ENCODE data around the gene NANOS3. TPM values are rescaled to one million over a fixed set of nuclear protein-coding genes. Genes with fewer than 3 reads are reported as not detected.

Gene NANOS3
- total RNA-seq, 1 experiment from 2014 or later, result 1.1 TPM

GRCh38 chr19:13831537-13832467 lies 45.1 kb upstream of the NANOS3 start (continued):
- no peak for TF ChIP-seq ELF4 (CRISPR knock-in tag; IDR thresholded peaks at IDR 0.05; ENCODE audit: low read depth)

GRCh38 chr19:13833330-13834243 lies 43.3 kb upstream of the NANOS3 start:
- Mint-ChIP-seq H3K36me3 (peaks cover 9% of the 10 kb centered on the region), H3K27me3 (ENCODE audit: low read depth) (no peaks in the 10 kb centered on the region), H3K9me3 (no peaks in the 10 kb centered on the region), H3K4me3 (peak overlapping the region; percentile 81), H3K27ac (peak overlapping the region; percentile 84), H3K4me1 (peaks cover 12% of the 10 kb centered on the region)
- ATAC-seq (peak; percentile 96), DNase-seq (ENCODE audit: low spot score) (peak; percentile 99)
- POLR2A ChIA-PET, result no interaction called here
- CTCF ChIA-PET, result interaction anchor here (0.8 to 3.1 kb wide), 6 partner anchors 8 to 49 kb away, joined by 3 to 17 read pairs (median 5); no protein-coding TSS in a partner anchor
- TF ChIP-seq ZNF281 (CRISPR knock-in tag; IDR thresholded peaks at IDR 0.05), result no peak
- TF ChIP-seq TEAD1 (CRISPR knock-in tag; IDR thresholded peaks at IDR 0.05), result peak; percentile 20; the same call in 1 of the 2 replicates
- TF ChIP-seq NR1H2 (CRISPR knock-in tag; IDR thresholded peaks at IDR 0.05), result no peak
- TF ChIP-seq, protein P1, sequence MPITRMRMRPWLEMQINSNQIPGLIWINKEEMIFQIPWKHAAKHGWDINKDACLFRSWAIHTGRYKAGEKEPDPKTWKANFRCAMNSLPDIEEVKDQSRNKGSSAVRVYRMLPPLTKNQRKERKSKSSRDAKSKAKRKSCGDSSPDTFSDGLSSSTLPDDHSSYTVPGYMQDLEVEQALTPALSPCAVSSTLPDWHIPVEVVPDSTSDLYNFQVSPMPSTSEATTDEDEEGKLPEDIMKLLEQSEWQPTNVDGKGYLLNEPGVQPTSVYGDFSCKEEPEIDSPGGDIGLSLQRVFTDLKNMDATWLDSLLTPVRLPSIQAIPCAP (CRISPR knock-in tag; IDR thresholded peaks at IDR 0.05), result no peak
- no peak for TF ChIP-seq ATF1 (CRISPR knock-in tag; IDR thresholded peaks at IDR 0.05)
- TF ChIP-seq, protein P2, sequence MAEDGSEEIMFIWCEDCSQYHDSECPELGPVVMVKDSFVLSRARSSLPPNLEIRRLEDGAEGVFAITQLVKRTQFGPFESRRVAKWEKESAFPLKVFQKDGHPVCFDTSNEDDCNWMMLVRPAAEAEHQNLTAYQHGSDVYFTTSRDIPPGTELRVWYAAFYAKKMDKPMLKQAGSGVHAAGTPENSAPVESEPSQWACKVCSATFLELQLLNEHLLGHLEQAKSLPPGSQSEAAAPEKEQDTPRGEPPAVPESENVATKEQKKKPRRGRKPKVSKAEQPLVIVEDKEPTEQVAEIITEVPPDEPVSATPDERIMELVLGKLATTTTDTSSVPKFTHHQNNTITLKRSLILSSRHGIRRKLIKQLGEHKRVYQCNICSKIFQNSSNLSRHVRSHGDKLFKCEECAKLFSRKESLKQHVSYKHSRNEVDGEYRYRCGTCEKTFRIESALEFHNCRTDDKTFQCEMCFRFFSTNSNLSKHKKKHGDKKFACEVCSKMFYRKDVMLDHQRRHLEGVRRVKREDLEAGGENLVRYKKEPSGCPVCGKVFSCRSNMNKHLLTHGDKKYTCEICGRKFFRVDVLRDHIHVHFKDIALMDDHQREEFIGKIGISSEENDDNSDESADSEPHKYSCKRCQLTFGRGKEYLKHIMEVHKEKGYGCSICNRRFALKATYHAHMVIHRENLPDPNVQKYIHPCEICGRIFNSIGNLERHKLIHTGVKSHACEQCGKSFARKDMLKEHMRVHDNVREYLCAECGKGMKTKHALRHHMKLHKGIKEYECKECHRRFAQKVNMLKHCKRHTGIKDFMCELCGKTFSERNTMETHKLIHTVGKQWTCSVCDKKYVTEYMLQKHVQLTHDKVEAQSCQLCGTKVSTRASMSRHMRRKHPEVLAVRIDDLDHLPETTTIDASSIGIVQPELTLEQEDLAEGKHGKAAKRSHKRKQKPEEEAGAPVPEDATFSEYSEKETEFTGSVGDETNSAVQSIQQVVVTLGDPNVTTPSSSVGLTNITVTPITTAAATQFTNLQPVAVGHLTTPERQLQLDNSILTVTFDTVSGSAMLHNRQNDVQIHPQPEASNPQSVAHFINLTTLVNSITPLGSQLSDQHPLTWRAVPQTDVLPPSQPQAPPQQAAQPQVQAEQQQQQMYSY (CRISPR knock-in tag; IDR thresholded peaks at IDR 0.05), result no peak
- TF ChIP-seq ZNF416 (CRISPR knock-in tag; IDR thresholded peaks at IDR 0.05), result no peak
- TF ChIP-seq, protein P3, sequence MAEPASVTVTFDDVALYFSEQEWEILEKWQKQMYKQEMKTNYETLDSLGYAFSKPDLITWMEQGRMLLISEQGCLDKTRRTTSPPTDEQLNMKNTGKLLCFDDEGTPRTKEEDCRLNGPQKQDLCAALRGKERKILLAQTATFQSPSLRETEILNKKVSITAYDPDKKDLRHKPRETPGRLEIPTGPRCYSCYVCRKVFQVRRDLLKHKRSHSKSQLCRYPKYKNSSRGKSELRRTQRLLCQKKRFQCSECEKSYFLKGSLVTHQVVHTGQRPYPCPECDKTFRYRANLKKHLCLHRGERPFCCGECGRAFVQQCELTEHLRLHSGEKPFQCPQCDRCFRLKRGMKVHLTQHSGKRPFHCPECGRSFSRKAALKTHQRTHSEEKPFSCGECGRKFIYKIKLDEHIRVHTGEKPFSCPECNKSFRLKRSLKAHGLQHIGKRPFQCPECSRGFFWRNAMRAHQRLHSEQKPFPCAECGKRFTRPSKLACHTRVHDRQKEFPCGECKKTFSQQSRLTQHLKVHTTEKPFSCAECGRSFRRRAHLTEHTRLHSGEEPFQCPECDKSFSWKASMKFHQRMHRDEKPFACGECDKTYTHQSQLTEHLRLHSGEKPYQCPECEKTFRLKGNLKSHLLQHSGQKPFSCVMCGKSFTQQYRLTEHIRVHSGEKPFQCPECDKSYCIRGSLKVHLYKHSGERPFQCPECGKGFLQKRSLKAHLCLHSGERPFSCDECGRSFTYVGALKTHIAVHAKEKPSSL (CRISPR knock-in tag; conservative IDR thresholded peaks at IDR 0.05), result no peak
- 0 out of 2 replicates have a peak, but pooled peaks have one; percentile 25 for TF ChIP-seq AR (CRISPR knock-in tag; IDR thresholded peaks at IDR 0.05)
- TF ChIP-seq TP53 (CRISPR knock-in tag; IDR thresholded peaks at IDR 0.05), result no peak
- TF ChIP-seq NFYB (CRISPR knock-in tag; conservative IDR thresholded peaks at IDR 0.05; ENCODE audit: low read depth), result peak; percentile 98
- TF ChIP-seq ELF4 (CRISPR knock-in tag; IDR thresholded peaks at IDR 0.05; ENCODE audit: low read depth), result no peak
- TF ChIP-seq HMGXB4 (CRISPR knock-in tag; IDR thresholded peaks at IDR 0.05), result 0 out of 2 replicates have a peak, but pooled peaks have one; percentile 17
- TF ChIP-seq, protein P4, sequence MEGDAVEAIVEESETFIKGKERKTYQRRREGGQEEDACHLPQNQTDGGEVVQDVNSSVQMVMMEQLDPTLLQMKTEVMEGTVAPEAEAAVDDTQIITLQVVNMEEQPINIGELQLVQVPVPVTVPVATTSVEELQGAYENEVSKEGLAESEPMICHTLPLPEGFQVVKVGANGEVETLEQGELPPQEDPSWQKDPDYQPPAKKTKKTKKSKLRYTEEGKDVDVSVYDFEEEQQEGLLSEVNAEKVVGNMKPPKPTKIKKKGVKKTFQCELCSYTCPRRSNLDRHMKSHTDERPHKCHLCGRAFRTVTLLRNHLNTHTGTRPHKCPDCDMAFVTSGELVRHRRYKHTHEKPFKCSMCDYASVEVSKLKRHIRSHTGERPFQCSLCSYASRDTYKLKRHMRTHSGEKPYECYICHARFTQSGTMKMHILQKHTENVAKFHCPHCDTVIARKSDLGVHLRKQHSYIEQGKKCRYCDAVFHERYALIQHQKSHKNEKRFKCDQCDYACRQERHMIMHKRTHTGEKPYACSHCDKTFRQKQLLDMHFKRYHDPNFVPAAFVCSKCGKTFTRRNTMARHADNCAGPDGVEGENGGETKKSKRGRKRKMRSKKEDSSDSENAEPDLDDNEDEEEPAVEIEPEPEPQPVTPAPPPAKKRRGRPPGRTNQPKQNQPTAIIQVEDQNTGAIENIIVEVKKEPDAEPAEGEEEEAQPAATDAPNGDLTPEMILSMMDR (IDR thresholded peaks at IDR 0.05), result peak; percentile 22; the same call in 1 of the 2 replicates
- no peak for TF ChIP-seq ZNF219 (CRISPR knock-in tag; IDR thresholded peaks at IDR 0.05; ENCODE audit: borderline replicate concordance)

Measured in WTC11 (cell line).